ENCODE results near the gene P3H4.

DNA sequence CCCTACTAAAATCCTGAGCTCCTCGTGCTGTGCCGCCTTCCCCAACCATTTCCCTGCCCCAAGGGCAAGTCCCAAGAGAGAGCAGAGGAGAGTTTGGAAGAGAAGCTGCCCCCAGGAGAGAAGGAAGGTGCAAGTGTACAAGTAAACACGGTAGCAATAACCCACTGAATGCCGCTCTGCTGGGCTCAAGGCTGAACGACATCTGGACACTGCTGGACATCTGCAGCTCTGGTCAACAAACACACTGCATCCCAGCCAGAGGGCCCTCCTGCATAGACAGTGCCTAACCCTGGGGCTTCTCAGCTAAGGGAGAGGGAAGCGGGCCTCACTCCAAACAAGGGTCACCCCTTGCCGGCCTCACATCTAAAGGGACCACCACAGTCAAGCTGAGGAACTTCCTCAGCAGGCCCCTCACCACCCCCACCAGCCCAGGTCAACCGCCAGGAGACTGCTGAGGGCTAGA is 38.0 kb downstream of the P3H4 start:
- TF ChIP-seq SIN3A (IDR thresholded peaks at IDR 0.05; ENCODE audit: low read depth, low read length) (no peak), SMC3 (IDR thresholded peaks at IDR 0.05; ENCODE audit: borderline replicate concordance, low read length) (no peak), YY1 (IDR thresholded peaks at IDR 0.05; ENCODE audit: low read depth, low read length) (no peak), JUNB (IDR thresholded peaks at IDR 0.05) (no peak), SPI1 (IDR thresholded peaks at IDR 0.05; ENCODE audit: borderline replicate concordance, insufficient read depth, low read depth, low read length) (no peak), JUND (IDR thresholded peaks at IDR 0.05; ENCODE audit: low read depth, low read length) (no peak), GABPA (IDR thresholded peaks at IDR 0.05; ENCODE audit: low read depth) (no peak), ZZZ3 (IDR thresholded peaks at IDR 0.05; ENCODE audit: control insufficient read depth, insufficient read length, low read depth) (no peak)
- TF ChIP-seq, protein P1, sequence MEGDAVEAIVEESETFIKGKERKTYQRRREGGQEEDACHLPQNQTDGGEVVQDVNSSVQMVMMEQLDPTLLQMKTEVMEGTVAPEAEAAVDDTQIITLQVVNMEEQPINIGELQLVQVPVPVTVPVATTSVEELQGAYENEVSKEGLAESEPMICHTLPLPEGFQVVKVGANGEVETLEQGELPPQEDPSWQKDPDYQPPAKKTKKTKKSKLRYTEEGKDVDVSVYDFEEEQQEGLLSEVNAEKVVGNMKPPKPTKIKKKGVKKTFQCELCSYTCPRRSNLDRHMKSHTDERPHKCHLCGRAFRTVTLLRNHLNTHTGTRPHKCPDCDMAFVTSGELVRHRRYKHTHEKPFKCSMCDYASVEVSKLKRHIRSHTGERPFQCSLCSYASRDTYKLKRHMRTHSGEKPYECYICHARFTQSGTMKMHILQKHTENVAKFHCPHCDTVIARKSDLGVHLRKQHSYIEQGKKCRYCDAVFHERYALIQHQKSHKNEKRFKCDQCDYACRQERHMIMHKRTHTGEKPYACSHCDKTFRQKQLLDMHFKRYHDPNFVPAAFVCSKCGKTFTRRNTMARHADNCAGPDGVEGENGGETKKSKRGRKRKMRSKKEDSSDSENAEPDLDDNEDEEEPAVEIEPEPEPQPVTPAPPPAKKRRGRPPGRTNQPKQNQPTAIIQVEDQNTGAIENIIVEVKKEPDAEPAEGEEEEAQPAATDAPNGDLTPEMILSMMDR (IDR thresholded peaks at IDR 0.05 in 2 of 3, conservative IDR thresholded peaks at IDR 0.05 in 1 of 3; ENCODE audit: control insufficient read depth in 2 of 3, extremely low read depth in 1 of 3, insufficient read depth in 1 of 3, low read depth in 3 of 3, low read length in 3 of 3): no peak
- TF ChIP-seq, protein P2, sequence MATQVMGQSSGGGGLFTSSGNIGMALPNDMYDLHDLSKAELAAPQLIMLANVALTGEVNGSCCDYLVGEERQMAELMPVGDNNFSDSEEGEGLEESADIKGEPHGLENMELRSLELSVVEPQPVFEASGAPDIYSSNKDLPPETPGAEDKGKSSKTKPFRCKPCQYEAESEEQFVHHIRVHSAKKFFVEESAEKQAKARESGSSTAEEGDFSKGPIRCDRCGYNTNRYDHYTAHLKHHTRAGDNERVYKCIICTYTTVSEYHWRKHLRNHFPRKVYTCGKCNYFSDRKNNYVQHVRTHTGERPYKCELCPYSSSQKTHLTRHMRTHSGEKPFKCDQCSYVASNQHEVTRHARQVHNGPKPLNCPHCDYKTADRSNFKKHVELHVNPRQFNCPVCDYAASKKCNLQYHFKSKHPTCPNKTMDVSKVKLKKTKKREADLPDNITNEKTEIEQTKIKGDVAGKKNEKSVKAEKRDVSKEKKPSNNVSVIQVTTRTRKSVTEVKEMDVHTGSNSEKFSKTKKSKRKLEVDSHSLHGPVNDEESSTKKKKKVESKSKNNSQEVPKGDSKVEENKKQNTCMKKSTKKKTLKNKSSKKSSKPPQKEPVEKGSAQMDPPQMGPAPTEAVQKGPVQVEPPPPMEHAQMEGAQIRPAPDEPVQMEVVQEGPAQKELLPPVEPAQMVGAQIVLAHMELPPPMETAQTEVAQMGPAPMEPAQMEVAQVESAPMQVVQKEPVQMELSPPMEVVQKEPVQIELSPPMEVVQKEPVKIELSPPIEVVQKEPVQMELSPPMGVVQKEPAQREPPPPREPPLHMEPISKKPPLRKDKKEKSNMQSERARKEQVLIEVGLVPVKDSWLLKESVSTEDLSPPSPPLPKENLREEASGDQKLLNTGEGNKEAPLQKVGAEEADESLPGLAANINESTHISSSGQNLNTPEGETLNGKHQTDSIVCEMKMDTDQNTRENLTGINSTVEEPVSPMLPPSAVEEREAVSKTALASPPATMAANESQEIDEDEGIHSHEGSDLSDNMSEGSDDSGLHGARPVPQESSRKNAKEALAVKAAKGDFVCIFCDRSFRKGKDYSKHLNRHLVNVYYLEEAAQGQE (IDR thresholded peaks at IDR 0.05; ENCODE audit: low read depth, low read length): no peak

Measured in GM12878 (cell line).